D341Med (cell line): ENCODE measurements around the gene SMG6.
"Not testable (repeated sequence)": the region's sequence is repeated elsewhere in the genome, so short reads cannot be mapped to it uniquely, and the experiment has no call there.

Experiments used
- DNase-seq: peaks from one replicate; pipeline ENCODE4 v3.0.0; 2012; ENCODE audit warnings: low spot score

The SMG6 gene

GRCh38 chr17:2028234-2028614 lies 275.4 kb downstream of the SMG6 start:
- no peak for DNase-seq

- DNase-seq = no peak
Observed at GRCh38 chr17:2027528-2028233, 275.9 kb downstream of the SMG6 start.

GRCh38 chr17:2025622-2026309 lies 277.8 kb downstream of the SMG6 start:
- DNase-seq = peak; percentile 73

- peak; percentile 77 for DNase-seq
Observed at GRCh38 chr17:2025220-2025621, 278.4 kb downstream of the SMG6 start, which contains the start of gene RTN4RL1. TSS of gene RTN4RL1 (minus strand) at chr17:2025334. CDS start at chr17:2024865, 469 bp downstream.

GRCh38 chr17:2024572-2025219 lies 278.9 kb downstream of the SMG6 start:
- no peak for DNase-seq

GRCh38 chr17:2023692-2024571 lies 279.7 kb downstream of the SMG6 start:
- peak; percentile 81 for DNase-seq

- DNase-seq = no peak
Observed at GRCh38 chr17:2023256-2023655, 280.3 kb downstream of the SMG6 start.

GRCh38 chr17:2022647-2023240 lies 280.8 kb downstream of the SMG6 start:
- DNase-seq = no peak

- no peak for DNase-seq
Observed at GRCh38 chr17:2020721-2021120, 282.9 kb downstream of the SMG6 start.

- no peak for DNase-seq
Observed at GRCh38 chr17:2019723-2020122, 283.9 kb downstream of the SMG6 start.

- DNase-seq = no peak
Observed at GRCh38 chr17:2018716-2019510, 284.7 kb downstream of the SMG6 start.

GRCh38 chr17:2017274-2017941 lies 286.2 kb downstream of the SMG6 start:
- no peak for DNase-seq

- DNase-seq = no peak
Observed at GRCh38 chr17:2016494-2016893, 287.1 kb downstream of the SMG6 start.

- DNase-seq = no peak
Observed at GRCh38 chr17:2015314-2015713, 288.3 kb downstream of the SMG6 start.

- DNase-seq = no peak
Observed at GRCh38 chr17:2013994-2014317, 289.6 kb downstream of the SMG6 start.

- not testable (repeated sequence) for DNase-seq
Observed at GRCh38 chr17:2013220-2013993, 290.2 kb downstream of the SMG6 start.

- no peak for DNase-seq
Observed at GRCh38 chr17:2012499-2012898, 291.1 kb downstream of the SMG6 start.

GRCh38 chr17:2011411-2012371 lies 291.9 kb downstream of the SMG6 start:
- no peak for DNase-seq
